Ascending aorta (tissue), 2 donors: ENCODE measurements around the gene LRRC53. TPM values are rescaled to one million over a fixed set of nuclear protein-coding genes. Genes with fewer than 3 reads are reported as not detected.

Source experiments
- DNase-seq, 2 donors: peaks; one replicate each; pipeline ENCODE4 v3.0.0-alpha.2; 2019; ENCODE audit warnings: low spot score in 2 of 2
- H3K27ac ChIP-seq, 2 donors: fragments of 200-600 bp; sonication (generic); one replicate each; pipeline ENCODE4 v1.5.1; 2016 to 2017; ENCODE audit warnings: mild to moderate bottlenecking in 1 of 2
- H3K27me3 ChIP-seq: fragments of 200-600 bp; sonication (generic); one replicate; pipeline ENCODE4 v1.5.1; 2017
- H3K36me3 ChIP-seq, 2 donors: fragments of 200-600 bp; sonication (generic); one replicate each; pipeline ENCODE4 v1.5.1; 2016
- H3K4me1 ChIP-seq, 2 donors: fragments of 200-600 bp; sonication (generic); one replicate each; pipeline ENCODE4 v1.5.1; 2016 to 2017; ENCODE audit warnings: mild to moderate bottlenecking in 1 of 2
- H3K4me3 ChIP-seq, 2 donors: fragments of 200-600 bp; sonication (generic); one replicate each; pipeline ENCODE4 v1.5.1; 2016 to 2017; ENCODE audit warnings: mild to moderate bottlenecking in 1 of 2
- H3K9me3 ChIP-seq, 2 donors: fragments of 200-600 bp; sonication (generic); one replicate each; pipeline ENCODE4 v1.5.1; 2016
- CTCF ChIP-seq, 3 experiments: fragments of 200-600 bp in 2 of 3; fragments of 450-650 bp in 1 of 3; sonication (generic) in 2 of 3; IDR thresholded peaks; one replicate each; pipeline ENCODE4 v1.5.1; 2016 to 2019; ENCODE audit warnings: antibody characterized with exemption in 3 of 3, mild to moderate bottlenecking in 1 of 3, moderate library complexity in 1 of 3
- intact Hi-C: fragments of 100-400 bp; cut with DNase I; formaldehyde crosslinking; loops from one replicate; pipeline ENCODE4 v1.15.1; 2023
- total RNA-seq: library from RNA; depleted of rRNA; stranded (reverse); fragments of >200 nt; gene quantifications from one replicate; pipeline ENCODE4 v1.1.0, GENCODE V29; 2016

LRRC53 gene
- total RNA-seq, 1 donor from 2014 or later, result not detected

GRCh38 chr1:74431531-74431930, 80.9 kb downstream of the LRRC53 start:
- no peak for TF ChIP-seq CTCF (IDR thresholded peaks at IDR 0.05)
- intact Hi-C loops, result loop anchor here (10.0 kb wide), 1 partner anchor 1747 kb away; no protein-coding TSS in a partner anchor

GRCh38 chr1:74430342-74430934, 82.0 kb downstream of the LRRC53 start:
- no peak overlapping the region for H3K4me3 ChIP-seq
- DNase-seq, result no peak
- no peak for TF ChIP-seq CTCF (IDR thresholded peaks at IDR 0.05)
- H3K36me3 ChIP-seq, result no peaks in the 10 kb centered on the region
- H3K27ac ChIP-seq, result no peak overlapping the region
- intact Hi-C loops, result loop anchor here (10.0 kb wide), 1 partner anchor 1746 kb away; no protein-coding TSS in a partner anchor
- H3K9me3 ChIP-seq, result no peaks in the 10 kb centered on the region
- no peaks in the 10 kb centered on the region for H3K27me3 ChIP-seq
- H3K4me1 ChIP-seq, result no peaks in the 10 kb centered on the region

More at GRCh38 chr1:74431531-74431930, 80.9 kb downstream of the LRRC53 start:
- Histone ChIP-seq H3K9me3 (no peaks in the 10 kb centered on the region), H3K4me1 (no peaks in the 10 kb centered on the region), H3K36me3 (no peaks in the 10 kb centered on the region), H3K4me3 (no peak overlapping the region), H3K27ac (no peak overlapping the region), H3K27me3 (no peaks in the 10 kb centered on the region)
- DNase-seq, result no peak

GRCh38 chr1:74429580-74429979, 82.8 kb downstream of the LRRC53 start:
- Histone ChIP-seq H3K27me3 (no peaks in the 10 kb centered on the region), H3K4me1 (no peaks in the 10 kb centered on the region), H3K9me3 (no peaks in the 10 kb centered on the region), H3K4me3 (no peak overlapping the region), H3K36me3 (no peaks in the 10 kb centered on the region), H3K27ac (no peak overlapping the region)
- no peak for DNase-seq
- intact Hi-C loops, result no loop called here
- TF ChIP-seq CTCF (IDR thresholded peaks at IDR 0.05), result no peak

GRCh38 chr1:74427681-74428080, 84.7 kb downstream of the LRRC53 start:
- no peak for DNase-seq
- no peak overlapping the region for H3K4me3 ChIP-seq
- TF ChIP-seq CTCF (IDR thresholded peaks at IDR 0.05), result no peak
- H3K27ac ChIP-seq, result no peak overlapping the region
- intact Hi-C loops, result no loop called here
- H3K4me1 ChIP-seq, result no peaks in the 10 kb centered on the region
- H3K27me3 ChIP-seq, result no peaks in the 10 kb centered on the region
- H3K36me3 ChIP-seq, result no peaks in the 10 kb centered on the region
- H3K9me3 ChIP-seq, result no peaks in the 10 kb centered on the region

- intact Hi-C loops, result no loop called here
- TF ChIP-seq CTCF (IDR thresholded peaks at IDR 0.05), result no peak
These were observed 86.0 kb downstream of the LRRC53 start for GRCh38 chr1:74426208-74426937.

More at GRCh38 chr1:74426208-74426937, 86.0 kb downstream of the LRRC53 start:
- no peak overlapping the region for H3K4me3 ChIP-seq
- H3K36me3 ChIP-seq, result no peaks in the 10 kb centered on the region
- no peaks in the 10 kb centered on the region for H3K9me3 ChIP-seq
- no peaks in the 10 kb centered on the region for H3K4me1 ChIP-seq
- no peak overlapping the region for H3K27ac ChIP-seq
- H3K27me3 ChIP-seq, result no peaks in the 10 kb centered on the region
- DNase-seq, result no peak
